SK-N-SH (cell line): ENCODE results near the gene ITGA1. TPM values are rescaled to one million over a fixed set of nuclear protein-coding genes. Genes with fewer than 3 reads are reported as not detected.

Experiments
- CTCF ChIA-PET: fragments of 300-600, 350-600 bp; formaldehyde crosslinking; extraction: SDS; loops from one replicate; lab custom pipeline; 2021; lab: Yijun Ruan, JAX
- POLR2A ChIA-PET: fragments of 350-600 bp; sonication (Branson Sonifier 250); formaldehyde crosslinking; extraction: SDS; loops from one replicate; lab custom pipeline; 2020; ENCODE audit warnings: antibody characterized with exemption, inconsistent platforms; lab: Yijun Ruan, JAX
- DNase-seq: peaks from one replicate; pipeline ENCODE4 v3.0.0; 2012
- H2AFZ ChIP-seq: fragments of 200-600 bp; sonication (generic); 2 replicates; pipeline ENCODE4 v1.8.1; 2016; ENCODE audit warnings: antibody characterized with exemption, mild to moderate bottlenecking, low read depth
- H3F3A ChIP-seq: fragments of 200-600 bp; sonication (generic); replicated peaks from 2 replicates; pipeline ENCODE3; 2016; ENCODE audit warnings: antibody characterized with exemption, mild to moderate bottlenecking; ENCODE audit not compliant: insufficient read depth
- H3K27ac ChIP-seq, 2 experiments: fragments of 200-500 bp in 1 of 2; fragments of 200-600 bp in 1 of 2; sonication (Bioruptor generic) in 1 of 2; sonication (generic), shearing (Covaris generic) in 1 of 2; 2 replicates each; pipeline versions ENCODE4 v1.5.1 to v1.6.1; 2014 to 2016; ENCODE audit warnings: low read depth in 2 of 2, inconsistent platforms in 1 of 2, low read length in 1 of 2, mild to moderate bottlenecking in 1 of 2, mixed read lengths in 1 of 2
- H3K27me3 ChIP-seq: fragments of 200-600 bp; sonication (generic), shearing (Covaris generic); 2 replicates; pipeline ENCODE4 v1.6.1; 2016; ENCODE audit warnings: mixed run types; ENCODE audit not compliant: insufficient read depth
- H3K36me3 ChIP-seq, 2 experiments: fragments of 200-500 bp in 1 of 2; fragments of 200-600 bp in 1 of 2; sonication (Bioruptor generic) in 1 of 2; sonication (generic) in 1 of 2; replicated peaks in 1 of 2; 2 replicates each; pipeline versions ENCODE3 to v1.5.1; 2014 to 2016; ENCODE audit warnings: low read length in 1 of 2, mild to moderate bottlenecking in 1 of 2; ENCODE audit not compliant: insufficient read depth in 2 of 2, control insufficient read depth in 1 of 2
- H3K4me1 ChIP-seq, 2 experiments: fragments of 200-500 bp in 1 of 2; fragments of 200-600 bp in 1 of 2; sonication (Bioruptor generic) in 1 of 2; sonication (generic), shearing (Covaris generic) in 1 of 2; 2 replicates each; pipeline versions ENCODE4 v1.5.1 to v1.6.1; 2014 to 2016; ENCODE audit warnings: low read depth in 1 of 2, low read length in 1 of 2, mixed run types in 1 of 2; ENCODE audit not compliant: insufficient read depth in 2 of 2, control insufficient read depth in 1 of 2
- H3K4me2 ChIP-seq: fragments of 200-600 bp; sonication (generic), shearing (Covaris generic); 2 replicates; pipeline ENCODE4 v1.6.1; 2017; ENCODE audit warnings: mixed run types
- H3K4me3 ChIP-seq, 2 experiments: fragments of 200-500 bp in 1 of 2; fragments of 200-600 bp in 1 of 2; sonication (Bioruptor generic) in 1 of 2; sonication (generic), shearing (Covaris generic) in 1 of 2; 2 replicates each; pipeline versions ENCODE4 v1.5.1 to v1.8.1; 2014 to 2016; ENCODE audit warnings: low read depth in 2 of 2, inconsistent platforms in 1 of 2, low read length in 1 of 2, mild to moderate bottlenecking in 1 of 2, mixed read lengths in 1 of 2, moderate library complexity in 1 of 2
- H3K79me2 ChIP-seq: fragments of 200-600 bp; sonication (generic); 2 replicates; pipeline ENCODE4 v1.8.1; 2017; ENCODE audit warnings: mild to moderate bottlenecking; ENCODE audit not compliant: insufficient read depth
- H3K9ac ChIP-seq: fragments of 200-600 bp; sonication (generic); 2 replicates; pipeline ENCODE4 v1.6.1; 2017; ENCODE audit warnings: mixed run types
- H3K9me2 ChIP-seq: fragments of 200-600 bp; sonication (generic); 2 replicates; pipeline ENCODE4 v1.6.1; 2017; ENCODE audit warnings: mixed run types
- H3K9me3 ChIP-seq: fragments of 200-600 bp; sonication (generic); 2 replicates; pipeline ENCODE4 v1.6.1; 2017; ENCODE audit warnings: mixed run types, mild to moderate bottlenecking, moderate library complexity
- H4K20me1 ChIP-seq: fragments of 200-600 bp; sonication (generic); 2 replicates; pipeline ENCODE4 v1.6.1; 2017; ENCODE audit warnings: mild to moderate bottlenecking, mixed run types; ENCODE audit not compliant: insufficient read depth
- CHD2 ChIP-seq: fragments of 150-350 bp; IDR thresholded peaks from 2 replicates; pipeline ENCODE4 v1.6.1; 2018; ENCODE audit warnings: low read length; ENCODE audit not compliant: partially characterized antibody
- ELF1 ChIP-seq: IDR thresholded peaks from 2 replicates; pipeline ENCODE4 v1.4.0; 2012
- FOSL2 ChIP-seq: IDR thresholded peaks from 2 replicates; pipeline ENCODE4 v1.4.0; 2012; ENCODE audit warnings: low read depth, mild to moderate bottlenecking, moderate library complexity, borderline replicate concordance
- GABPA ChIP-seq: IDR thresholded peaks from 2 replicates; pipeline ENCODE4 v1.4.0; 2012; ENCODE audit warnings: low read depth, mild to moderate bottlenecking
- GATA2 ChIP-seq: sonication (generic); formaldehyde crosslinking; IDR thresholded peaks from 2 replicates; pipeline ENCODE4 v1.5.0; 2020; ENCODE audit warnings: mild to moderate bottlenecking, missing genetic modification reagents
- IRF3 ChIP-seq: fragments of 150-350 bp; IDR thresholded peaks from 2 replicates; pipeline ENCODE4 v1.6.1; 2016; ENCODE audit warnings: mild to moderate bottlenecking, low read depth, low read length
- JUND ChIP-seq: IDR thresholded peaks from 2 replicates; pipeline ENCODE4 v1.4.0; 2012
- MXI1 ChIP-seq: IDR thresholded peaks from 2 replicates; pipeline ENCODE4 v1.6.1; 2012; ENCODE audit warnings: mild to moderate bottlenecking, low read depth, low read length, improper control_type of control experiment
- PBX3 ChIP-seq: IDR thresholded peaks from 2 replicates; pipeline ENCODE4; 2012
- POLR2AphosphoS5 ChIP-seq: IDR thresholded peaks from 2 replicates; pipeline ENCODE4 v1.6.1; 2012; ENCODE audit warnings: low read depth, low read length
- RFX5 ChIP-seq: IDR thresholded peaks from 2 replicates; pipeline ENCODE4 v1.6.1; 2012; ENCODE audit warnings: mild to moderate bottlenecking, improper control_type of control experiment, low read length
- TCF12 ChIP-seq: IDR thresholded peaks from 2 replicates; pipeline ENCODE4 v1.4.0; 2012
- USF2 ChIP-seq: fragments of 150-350 bp; IDR thresholded peaks from 2 replicates; pipeline ENCODE4 v1.6.1; 2017; ENCODE audit warnings: antibody characterized with exemption, low read length, low read depth, borderline replicate concordance
- WGBS: methylation state at CpG from one replicate; pipeline ENCODE4 v1.1.6; 2017; ENCODE audit warnings: low lambda C conversion rate; 5-methylcytosine and 5-hydroxymethylcytosine counted together
- polyA plus RNA-seq, 3 experiments: library from polyadenylated mRNA; depleted of rRNA; stranded (reverse); fragments of >200 nt; gene quantifications; 2 replicates each; pipeline ENCODE4 v1.2.3, GENCODE V29; 2012
- TF ChIP-seq, protein P1 (sequence below): IDR thresholded peaks from 2 replicates; pipeline ENCODE4 v1.4.0; 2012; ENCODE audit warnings: low read depth

Gene ITGA1
- polyA plus RNA-seq, 1 of the 3 experiments (the other 2 are of a cell fraction) = 7.7 TPM

DNA sequence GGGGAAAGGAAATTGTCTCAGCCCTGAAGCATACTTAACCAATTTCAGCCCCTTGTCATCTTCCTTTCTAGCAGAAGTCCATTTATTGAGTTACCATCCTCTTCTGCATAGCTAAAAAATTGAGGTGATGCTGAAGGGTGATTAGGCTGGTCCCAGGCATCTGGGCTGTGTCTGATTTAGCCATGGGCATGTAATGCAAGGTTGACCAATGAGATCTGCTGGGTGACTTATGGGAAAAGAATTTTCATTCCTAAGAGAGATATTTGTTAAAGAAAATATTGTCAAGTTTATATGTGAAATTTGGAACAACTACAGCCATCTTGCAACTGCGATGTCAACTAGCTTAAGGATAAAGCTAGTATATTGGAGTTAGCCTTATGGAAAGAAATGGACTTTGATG, 206.6 kb downstream of the ITGA1 start:
- CTCF ChIA-PET = interaction anchor here (0.8 to 1.1 kb wide), 2 partner anchors 9 to 101 kb away, joined by 3 read pairs; no protein-coding TSS in a partner anchor
- TF ChIP-seq MXI1 (no peak), TCF12 (peak; percentile 49; the same call in 1 of the 2 replicates), FOSL2 (0 out of 2 replicates have a peak, but pooled peaks have one; percentile 28), GABPA (no peak), IRF3 (no peak), RFX5 (no peak), POLR2AphosphoS5 (no peak), PBX3 (no peak)
- peaks cover 100% of the 10 kb centered on the region for H3K79me2 ChIP-seq
- DNase-seq = no peak
- H3K4me1 ChIP-seq = peaks cover 2 to 27% of the 10 kb centered on the region in 2 experiments; a peak in 3 of 4 replicates
- H3K9me3 ChIP-seq = no peaks in the 10 kb centered on the region
- POLR2A ChIA-PET = no interaction called here
- H3K27me3 ChIP-seq = no peaks in the 10 kb centered on the region
- H3K4me3 ChIP-seq = peak overlapping the region in 1 of 2 experiments; percentile 59; a peak in 1 of 4 replicates
- no peaks in the 10 kb centered on the region for H3K9me2 ChIP-seq
- WGBS = 96% methylated on average over 1 of the region's 1 CpG
- H4K20me1 ChIP-seq = peaks cover 19% of the 10 kb centered on the region
- peaks cover 6 to 61% of the 10 kb centered on the region in 2 experiments for H3K36me3 ChIP-seq
- no peak overlapping the region for H3K9ac ChIP-seq
- H3F3A ChIP-seq = peaks cover 52% of the 10 kb centered on the region
- H2AFZ ChIP-seq = no peak overlapping the region
- peak overlapping the region in 1 of 2 experiments; percentile 75; a peak in 1 of 4 replicates for H3K27ac ChIP-seq
- H3K4me2 ChIP-seq = peak overlapping the region; percentile 74

DNA sequence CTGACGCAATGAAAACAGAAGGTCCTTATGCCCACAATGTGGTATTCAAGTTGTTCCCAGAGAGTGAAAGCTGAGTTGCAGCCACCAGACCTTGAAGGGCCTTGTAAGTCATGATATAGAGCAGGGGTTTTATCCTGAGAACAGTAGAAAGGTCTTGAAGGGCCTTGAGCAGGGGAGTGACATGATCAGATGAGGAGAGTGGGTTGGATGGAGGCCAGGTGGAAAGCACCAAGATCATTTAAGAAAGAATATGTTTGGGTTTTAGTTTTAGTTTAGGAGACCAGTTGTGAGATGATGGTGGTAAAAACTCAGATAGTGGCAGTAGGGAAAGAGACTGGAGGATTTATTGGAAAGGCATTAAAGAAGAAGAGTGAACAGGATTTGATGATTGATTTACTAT, 207.4 kb downstream of the ITGA1 start:
- H3F3A ChIP-seq = peaks cover 53% of the 10 kb centered on the region
- peaks cover 9 to 65% of the 10 kb centered on the region in 2 experiments for H3K36me3 ChIP-seq
- H3K4me2 ChIP-seq = peak overlapping the region; percentile 74
- CTCF ChIA-PET = interaction anchor here (0.8 to 1.1 kb wide), 2 partner anchors 8 to 100 kb away, joined by 3 read pairs; no protein-coding TSS in a partner anchor
- H3K4me1 ChIP-seq = peaks cover 2 to 30% of the 10 kb centered on the region in 2 experiments; a peak in 3 of 4 replicates
- H3K4me3 ChIP-seq = peak overlapping the region in 1 of 2 experiments; percentile 35; a peak in 2 of 4 replicates
- no peaks in the 10 kb centered on the region for H3K9me3 ChIP-seq
- no peaks in the 10 kb centered on the region for H3K9me2 ChIP-seq
- H3K9ac ChIP-seq = no peak overlapping the region
- POLR2A ChIA-PET = no interaction called here
- 100% methylated on average over 1 of the region's 1 CpG for WGBS
- H4K20me1 ChIP-seq = peaks cover 19% of the 10 kb centered on the region
- H3K79me2 ChIP-seq = peaks cover 100% of the 10 kb centered on the region
- peak overlapping the region in 1 of 2 experiments; percentile 75; a peak in 1 of 4 replicates for H3K27ac ChIP-seq
- H3K27me3 ChIP-seq = no peaks in the 10 kb centered on the region
- DNase-seq = no peak
- H2AFZ ChIP-seq = no peak overlapping the region
- TF ChIP-seq CHD2 = no peak
- no peak for TF ChIP-seq GATA2 (CRISPR knock-in tag)
- TF ChIP-seq ELF1 = no peak
- TF ChIP-seq, protein P1, sequence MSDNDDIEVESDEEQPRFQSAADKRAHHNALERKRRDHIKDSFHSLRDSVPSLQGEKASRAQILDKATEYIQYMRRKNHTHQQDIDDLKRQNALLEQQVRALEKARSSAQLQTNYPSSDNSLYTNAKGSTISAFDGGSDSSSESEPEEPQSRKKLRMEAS = no peak
- TF ChIP-seq IRF3 = no peak
- no peak for TF ChIP-seq JUND
- TF ChIP-seq USF2 = no peak
